Activated T-cell treated with anti-CD3 and anti-CD28 coated beads, Interleukin-2, amount 50 U/mL, for 48 hours (primary cell): Measurements from ENCODE around the gene SLC25A21.
"Not testable (repeated sequence)": the region's sequence is repeated elsewhere in the genome, so short reads cannot be mapped to it uniquely, and the experiment has no call there.

Source experiments
- DNase-seq, 2 experiments: peaks; one replicate each; pipeline ENCODE4 v3.0.0-alpha.2; 2020

The SLC25A21 gene

DNA sequence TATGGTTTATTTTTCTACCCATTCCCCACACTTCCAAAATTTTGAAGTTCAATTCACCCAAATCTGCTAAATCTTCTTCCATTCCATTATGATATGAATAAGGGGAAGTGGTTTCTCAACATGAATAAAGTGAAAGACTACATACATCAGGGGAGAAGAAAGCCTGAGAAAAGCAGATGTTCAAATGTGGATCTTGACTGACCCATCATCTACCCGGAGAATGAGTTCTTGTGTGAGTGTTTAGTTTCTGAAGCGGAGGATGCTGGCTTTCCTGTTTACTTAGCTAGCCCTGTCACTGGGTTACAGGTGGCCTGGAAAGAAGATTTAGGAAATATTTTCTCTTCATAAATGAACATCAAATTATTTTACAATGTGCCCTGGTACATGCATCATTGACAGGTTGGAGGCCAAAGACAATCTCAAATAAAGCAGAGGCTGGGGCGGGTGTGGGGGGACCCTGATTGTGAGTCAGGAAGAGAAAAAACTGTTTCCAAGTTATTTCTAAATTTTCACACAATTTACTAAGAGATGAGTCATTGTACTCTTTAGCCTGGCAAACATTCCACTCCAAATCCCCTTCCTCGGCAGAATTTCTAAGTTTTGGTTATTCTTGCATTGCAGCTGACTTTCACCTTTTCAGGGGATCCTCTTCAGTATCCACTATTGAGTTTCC lies 135.6 kb downstream of the SLC25A21 start:
- no peak for DNase-seq

DNA sequence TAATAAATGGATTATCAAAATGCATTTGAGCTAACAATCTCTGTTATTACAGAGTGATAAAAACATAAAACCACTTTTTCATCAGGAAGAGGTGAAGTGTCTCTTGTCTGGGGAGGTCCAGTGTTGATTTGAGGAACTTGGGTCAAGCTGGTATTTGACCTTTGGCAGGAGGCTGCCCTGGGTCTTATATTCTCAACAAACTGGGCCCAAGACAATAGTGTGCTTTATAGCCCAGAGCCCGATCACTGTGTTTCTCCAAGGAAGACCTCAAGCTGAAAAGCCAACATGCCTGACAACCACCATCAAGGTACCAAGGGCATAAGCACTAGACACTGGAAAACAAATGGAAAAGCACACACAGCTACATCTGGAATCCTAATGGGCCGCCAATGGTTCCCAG lies 137.0 kb downstream of the SLC25A21 start:
- DNase-seq, result no peak

DNA sequence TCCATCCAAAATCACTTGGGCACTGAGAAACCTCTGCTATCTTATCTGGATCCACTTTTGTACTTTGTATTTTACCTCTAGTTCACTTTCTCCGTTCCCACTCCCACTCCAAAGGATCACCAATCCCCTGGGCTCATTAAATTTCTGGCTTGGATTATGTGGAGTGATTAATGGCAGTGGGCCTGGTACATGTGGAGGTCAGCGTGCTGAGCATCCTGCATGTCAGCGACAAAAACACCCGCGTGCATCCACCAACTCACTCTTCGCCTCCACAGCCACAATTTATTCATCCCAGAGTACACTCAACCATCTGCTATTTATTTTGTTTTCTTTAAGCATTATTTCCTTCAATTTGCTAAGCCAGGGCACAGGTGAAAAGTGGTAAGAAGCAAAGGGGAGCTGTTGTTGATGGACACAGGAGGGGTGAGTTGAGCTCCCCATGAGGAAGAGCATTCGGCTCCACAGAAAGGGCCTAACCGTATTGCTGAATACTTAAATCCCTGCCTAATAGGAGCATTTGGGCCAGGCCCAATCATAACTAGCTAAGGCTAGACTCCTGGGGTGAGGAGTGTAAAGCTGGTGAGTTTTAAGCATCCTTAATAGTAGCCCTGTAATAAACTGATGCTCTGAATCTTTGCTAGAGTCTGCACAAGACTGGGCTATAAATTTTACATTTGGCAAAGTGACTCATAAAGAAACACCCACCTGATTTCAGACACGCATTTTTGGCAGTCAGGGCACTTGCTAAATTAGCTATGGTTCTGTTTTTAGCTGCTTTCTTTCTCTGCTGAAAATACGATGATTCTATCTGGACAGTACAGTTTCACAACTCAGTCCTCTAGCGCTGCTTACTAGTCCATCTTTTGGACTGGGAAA lies 137.8 kb downstream of the SLC25A21 start:
- DNase-seq, result no peak

DNA sequence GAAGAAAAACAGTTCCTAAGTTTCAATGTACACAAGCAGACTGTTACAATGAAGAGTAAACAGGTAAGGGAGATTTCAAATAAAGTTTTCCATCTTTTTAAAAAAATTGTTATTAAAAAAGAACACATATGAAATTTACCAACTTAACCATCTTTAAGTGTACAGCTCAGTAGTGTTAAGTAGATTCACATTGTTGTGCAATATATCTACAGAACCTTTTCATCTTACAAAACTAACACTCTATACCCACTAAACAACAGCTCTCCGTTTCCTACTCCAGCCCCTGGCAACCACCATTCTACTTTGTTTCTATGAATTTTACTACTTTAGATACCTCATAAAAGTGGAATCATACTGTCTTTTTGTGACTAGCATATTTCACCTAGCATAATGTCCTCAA lies 139.5 kb downstream of the SLC25A21 start:
- DNase-seq, result no peak

DNA sequence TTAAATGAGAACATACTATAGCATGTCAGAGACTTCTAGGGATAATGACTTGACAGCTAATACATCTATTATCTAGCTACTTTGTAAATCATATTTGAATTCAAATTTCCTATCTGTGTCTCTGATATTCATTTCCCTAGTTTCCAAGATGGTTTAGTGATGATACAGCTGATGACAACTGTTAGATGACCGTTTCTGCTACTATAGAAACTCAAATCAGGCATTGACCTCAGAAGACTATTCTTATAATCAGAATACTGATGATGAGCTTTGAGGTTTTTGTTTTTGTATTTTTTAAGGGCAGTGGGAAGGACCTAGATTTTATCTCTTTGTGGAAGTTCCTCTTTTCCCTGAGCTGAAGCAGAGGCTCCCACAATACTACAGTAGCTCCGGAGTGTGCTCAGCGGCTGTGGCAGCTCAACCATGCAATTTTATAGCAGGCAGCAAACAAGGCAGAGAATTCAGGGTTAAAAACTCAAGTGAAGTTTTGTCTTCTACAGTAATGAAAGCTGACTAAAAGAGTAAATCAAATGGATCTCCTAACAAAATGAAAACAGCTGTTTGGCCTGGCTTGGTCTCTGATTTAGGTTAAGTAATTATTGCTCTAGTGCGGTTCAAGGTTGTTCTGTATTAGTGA lies 145.1 kb downstream of the SLC25A21 start:
- no peak for DNase-seq

DNA sequence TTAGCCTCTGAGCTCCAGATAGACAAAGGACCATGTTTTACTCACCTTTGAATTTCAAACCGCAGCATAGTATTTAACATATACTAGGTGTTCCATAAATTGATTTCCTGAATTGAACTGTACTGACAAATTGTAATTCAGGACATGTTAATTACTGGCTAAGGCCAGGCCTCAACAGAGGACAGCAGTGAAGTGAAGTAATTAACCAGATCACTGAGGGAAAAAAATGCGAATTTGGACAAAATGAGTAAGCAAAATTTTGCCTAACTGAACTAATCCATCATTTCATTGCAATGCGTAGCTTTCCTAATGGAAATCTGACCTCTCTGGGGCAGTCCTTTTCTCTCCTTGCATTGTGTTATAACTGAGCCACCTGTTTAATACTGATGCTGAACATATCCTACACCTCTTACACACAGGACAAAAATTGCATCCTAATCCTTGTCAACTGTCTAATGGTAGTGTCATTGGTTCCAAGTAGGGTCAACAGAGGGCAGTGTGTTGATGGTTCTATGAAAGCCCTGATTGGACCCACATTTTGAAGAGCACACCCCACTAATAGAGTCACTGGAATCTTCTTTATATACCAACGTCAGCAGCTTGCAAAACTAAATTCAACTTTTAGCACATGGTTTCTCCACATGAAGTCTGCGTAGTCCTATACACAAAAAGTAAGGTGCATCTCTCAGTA lies 148.4 kb downstream of the SLC25A21 start:
- no peak for DNase-seq

DNA sequence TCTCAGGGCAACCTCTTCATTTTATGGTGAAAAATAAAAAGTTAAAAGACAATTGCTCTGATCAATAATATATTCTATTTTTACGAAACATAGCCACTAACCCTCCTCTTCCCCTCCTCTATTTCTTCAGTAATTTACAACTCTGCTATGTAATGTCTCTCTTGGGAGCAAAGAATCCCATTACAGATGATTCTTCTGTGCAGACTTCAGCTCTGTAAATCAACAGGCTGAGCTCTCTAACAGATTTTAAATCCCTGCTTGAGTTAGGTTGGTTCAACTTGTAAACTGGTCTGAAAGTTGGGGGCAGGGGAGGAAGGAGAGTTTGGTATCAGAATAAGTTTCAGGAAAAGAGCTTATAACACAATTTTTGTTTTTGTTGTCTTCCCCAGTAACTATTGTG lies 151.0 kb downstream of the SLC25A21 start:
- DNase-seq, result no peak

DNA sequence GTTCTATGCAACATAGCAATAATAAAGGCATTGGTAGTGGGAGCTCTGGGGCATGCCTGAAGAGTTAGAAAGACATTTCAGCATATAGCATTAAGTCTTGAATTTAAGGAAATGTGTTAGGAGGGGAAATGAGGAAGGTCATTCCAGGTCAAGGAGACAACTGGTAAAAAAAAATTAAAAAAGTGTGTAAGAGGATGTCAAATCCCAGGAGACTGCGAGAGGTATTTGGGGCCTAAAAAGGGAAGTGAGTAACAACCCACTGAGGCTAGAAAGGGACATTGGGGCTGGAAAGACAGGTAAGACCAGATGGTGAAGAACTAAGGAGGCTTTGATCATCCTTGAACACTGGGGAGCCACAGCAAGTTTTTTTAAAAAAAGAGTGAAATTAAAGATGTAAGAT lies 152.9 kb downstream of the SLC25A21 start:
- DNase-seq, result no peak

DNA sequence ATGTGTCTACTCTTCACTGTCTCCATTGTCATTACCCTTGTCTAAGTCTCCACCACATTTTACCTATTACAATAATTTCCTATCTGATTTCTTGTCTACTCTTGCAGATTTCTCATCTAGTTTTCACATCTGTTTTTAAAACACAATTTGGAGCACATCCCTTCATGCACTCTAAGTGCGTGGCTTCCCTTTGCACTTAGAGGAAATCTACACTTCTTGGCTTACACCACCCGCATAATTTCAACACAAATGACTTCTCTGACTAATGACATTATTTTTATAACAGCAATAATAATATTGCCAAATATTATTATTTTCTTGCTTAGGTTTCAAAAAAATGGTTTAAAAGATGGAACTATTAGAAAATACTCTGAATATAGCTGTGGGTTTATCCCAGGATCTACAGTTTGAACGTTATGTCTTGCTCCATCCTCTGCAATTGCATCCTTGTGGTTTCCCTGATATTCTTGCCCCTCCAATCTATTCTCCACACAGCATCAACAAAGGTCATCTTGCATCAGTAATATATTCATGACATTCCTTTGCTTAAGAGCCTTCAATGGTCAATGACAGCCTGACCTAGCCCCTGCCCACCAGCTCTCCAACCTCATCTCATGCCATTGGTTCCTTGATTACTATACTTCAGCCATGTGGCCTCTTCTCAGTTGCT lies 153.7 kb downstream of the SLC25A21 start:
- DNase-seq, result no peak

DNA sequence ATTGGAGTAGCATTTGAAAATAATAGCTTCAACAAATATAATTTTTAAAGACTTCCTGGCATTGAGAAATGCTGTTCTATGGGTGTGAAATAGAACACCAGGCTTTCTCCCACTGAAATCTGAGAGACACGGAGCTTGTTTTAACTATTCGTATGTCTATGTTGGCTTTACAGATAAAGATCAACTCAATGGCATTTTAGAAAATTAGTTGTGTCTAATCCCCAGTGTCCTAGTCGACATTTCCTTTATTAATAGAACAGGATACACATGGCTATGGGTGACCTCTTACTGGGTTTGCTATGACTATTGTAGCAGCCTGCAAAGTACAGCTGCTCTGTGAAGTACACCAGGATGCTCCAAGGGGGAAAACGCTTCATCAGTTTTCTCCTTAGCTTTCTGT lies 159.3 kb downstream of the SLC25A21 start:
- no peak for DNase-seq

DNA sequence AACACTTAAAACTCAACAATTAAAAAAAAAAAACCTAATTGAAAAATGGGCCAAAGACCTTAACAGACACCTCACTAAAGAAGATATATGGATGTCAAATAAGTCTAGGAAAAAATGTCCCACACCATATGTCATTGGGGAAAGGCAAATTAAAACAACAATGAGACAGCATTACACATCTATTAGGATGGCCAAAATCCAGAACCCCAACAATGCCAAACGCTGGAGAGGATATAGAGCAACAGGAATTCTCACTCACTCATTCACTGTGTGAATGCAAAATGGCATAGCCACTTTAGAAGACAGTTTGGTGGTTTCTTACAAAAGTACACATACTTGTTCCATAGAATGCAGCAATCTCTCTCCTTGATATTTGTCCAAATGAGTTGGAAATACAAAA lies 173.7 kb downstream of the SLC25A21 start:
- DNase-seq, result no peak

DNA sequence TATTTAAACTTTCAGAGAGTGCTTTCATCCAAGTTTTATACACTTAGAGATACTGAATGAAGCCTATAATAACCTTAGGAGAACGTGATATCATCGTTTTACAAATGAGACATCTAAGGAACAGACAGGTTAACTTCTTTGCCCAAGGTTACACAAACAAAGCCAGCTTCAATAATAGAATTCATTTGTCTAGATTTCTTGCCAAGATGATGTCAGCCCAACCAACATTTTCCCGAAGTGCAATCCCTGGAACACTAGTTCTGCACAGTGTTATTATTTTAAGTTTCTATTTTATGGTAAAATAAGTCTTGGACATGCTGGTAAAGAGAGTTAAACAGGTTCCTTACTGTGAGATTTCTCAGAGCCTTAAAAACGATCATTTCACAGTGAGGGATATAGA lies 174.6 kb downstream of the SLC25A21 start:
- no peak for DNase-seq

DNA sequence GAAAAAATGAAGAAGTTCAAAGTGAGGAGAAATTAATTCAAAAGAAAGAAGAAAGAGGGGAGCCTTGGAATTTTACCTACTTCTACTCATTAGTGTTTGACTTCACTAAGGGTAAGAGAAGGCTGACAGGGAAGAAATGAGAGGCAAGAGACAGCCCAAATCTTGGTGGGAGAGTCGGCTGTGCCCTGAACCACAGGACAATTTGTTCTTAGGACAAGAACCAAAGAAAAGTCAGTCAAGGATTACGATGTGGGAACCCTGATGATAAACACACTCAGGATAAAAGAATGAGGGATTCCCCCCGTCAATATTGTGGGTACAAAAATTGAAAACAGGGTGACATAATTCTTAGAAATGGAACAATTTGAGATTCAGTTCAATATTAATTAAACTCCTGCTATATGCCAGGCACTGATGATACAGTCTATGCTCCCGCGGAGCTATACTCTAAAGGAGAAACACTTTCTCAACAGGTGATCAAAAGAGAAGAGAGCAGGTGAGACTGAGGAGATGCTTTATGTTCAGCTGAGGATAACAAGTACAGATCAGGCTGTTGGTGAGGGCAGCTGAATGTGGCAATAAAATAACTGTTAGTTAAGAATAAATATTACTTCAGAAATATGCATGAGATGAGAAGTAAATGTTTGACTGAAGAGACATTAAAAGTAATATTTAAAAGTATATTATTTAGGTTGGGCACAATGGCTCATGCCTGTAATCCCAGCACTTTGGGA lies 175.4 kb downstream of the SLC25A21 start:
- DNase-seq, result no peak

DNA sequence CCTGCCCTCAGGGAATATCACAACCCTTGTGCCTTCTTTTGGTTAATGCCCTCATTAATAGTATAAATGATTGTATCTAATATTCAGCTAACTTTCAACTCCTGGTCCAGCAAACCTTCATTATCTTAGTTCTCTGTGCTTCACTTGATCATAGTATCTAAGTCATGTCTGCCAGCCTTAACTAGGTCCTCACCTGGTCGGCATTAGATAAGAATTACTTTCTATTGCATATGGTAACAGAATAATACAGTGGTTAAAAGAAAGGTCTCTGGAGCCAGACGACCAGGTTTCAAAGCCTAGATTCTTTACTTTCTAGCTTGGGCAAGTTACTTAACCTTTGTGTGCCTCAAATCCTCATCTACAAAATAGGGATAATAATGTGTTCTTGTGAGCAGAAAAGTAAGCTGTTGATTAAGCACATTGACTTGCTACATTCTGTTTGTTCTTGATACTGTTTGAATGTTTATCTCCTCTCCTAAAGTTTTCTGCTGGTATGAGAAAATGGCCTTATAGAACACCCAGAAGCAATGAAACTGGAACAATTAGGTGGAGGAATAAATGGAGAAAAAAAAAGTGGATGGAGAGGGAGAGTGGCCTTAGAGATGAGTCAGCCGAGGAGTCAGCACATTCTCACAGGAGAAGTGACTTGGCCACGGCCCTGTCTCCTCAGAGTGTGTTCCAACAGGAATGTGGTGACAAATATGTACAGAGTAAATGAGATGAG lies 176.1 kb downstream of the SLC25A21 start:
- DNase-seq, result no peak

DNA sequence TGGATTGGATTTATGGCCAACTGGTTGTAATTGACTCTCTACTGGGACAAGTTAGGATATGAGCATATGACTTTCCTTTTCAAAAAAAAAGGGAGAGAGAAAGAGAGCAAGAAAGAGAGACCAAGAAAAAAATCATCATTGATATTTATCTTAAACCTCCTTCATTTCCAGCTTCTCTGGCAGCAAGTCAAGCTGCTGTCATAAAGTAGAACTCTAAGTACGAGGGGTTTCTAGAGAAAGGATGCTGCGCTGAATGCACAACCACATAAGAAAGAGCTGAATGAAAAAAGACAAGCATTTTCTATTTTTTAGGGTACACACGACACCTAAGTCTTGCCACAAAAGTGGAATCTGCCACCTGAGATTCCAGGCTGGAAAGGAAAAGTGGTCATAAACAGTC lies 182.6 kb downstream of the SLC25A21 start:
- DNase-seq, result no peak

DNA sequence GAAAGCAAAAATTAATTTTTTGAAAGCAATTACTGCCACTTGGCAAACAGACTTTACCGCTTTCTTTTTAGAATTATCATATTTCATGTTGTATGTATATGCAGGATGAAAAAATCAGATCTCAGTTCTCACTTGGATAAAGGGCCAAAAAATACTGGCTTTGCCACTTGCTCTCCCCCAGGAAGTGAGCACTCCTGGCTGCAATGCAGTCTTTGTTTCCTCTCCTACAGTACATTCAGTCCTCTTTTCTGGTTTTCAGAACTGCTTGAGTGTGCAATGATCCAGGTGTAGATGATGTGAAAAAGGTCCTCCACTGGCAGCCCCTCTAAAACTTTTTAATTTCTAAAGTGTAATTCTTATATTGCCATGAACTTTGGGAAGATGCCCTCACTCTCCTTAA lies 183.4 kb downstream of the SLC25A21 start:
- no peak for DNase-seq

DNA sequence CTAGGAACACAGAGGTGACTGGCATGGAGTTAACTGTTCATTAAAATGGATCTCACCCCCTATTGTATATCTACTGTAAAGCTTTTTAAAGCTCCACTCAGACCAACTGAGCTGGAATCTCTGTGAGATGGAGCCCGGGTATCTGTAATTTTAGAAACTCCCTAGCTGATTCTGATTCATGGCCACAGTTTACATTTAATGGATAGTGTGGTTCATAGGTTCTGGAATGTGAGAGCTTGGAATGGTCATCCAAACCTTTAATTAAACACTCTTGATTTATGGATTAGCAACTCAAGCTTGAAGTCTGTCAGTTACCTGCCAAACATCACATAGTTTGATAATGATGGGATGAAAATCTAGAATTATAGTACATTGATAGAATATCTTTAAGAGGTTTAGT lies 183.8 kb downstream of the SLC25A21 start:
- DNase-seq, result no peak

DNA sequence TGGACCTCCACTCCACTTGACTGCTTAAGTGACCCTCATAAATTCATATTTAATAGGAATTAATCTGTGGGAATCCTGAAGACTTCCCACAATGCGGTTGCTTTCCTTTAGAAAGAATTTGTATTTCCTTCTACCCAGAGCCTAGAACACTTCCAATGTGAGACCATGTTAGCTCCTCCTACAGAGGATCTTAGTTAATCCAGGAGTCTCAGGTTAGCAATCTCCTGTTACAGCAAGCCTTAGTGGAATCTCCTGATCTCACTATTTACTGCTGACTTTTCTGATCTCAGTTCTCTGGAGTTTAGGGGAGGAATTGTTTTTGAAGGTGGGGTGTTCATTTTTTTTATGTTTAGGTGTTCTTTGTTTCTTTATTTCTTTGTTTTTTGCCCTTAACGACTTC lies 186.0 kb downstream of the SLC25A21 start:
- DNase-seq, result no peak

DNA sequence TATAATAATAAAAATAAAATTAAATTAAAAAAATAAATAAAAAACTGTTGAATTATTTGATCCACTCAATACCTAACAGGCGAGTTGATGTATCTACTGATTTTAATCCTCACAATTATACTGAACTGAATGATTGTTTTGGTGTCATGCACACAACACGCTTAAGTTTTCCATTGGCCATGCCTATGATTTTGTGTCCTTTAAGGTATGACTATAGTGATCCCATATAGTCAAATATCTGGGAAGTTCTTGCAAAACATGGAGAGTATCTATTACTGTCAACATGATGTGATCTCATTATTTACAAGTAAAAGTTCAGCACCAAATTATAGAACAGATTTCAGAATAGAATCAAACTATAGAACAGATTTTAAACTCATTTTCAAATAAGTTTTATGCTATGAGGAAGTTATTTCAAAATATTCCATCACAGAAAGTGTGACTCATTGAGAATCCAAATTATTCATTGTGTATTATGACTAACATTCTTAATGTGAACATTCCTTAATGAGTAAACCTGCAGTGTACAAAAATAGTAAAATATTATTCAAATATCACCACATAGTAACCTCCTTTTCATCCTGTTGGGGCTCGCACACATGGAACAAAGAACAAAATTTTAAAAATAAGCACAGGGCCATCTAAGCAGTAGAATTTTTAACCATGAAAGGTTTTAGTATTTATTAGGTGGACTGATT lies 190.4 kb downstream of the SLC25A21 start:
- no peak for DNase-seq

DNA sequence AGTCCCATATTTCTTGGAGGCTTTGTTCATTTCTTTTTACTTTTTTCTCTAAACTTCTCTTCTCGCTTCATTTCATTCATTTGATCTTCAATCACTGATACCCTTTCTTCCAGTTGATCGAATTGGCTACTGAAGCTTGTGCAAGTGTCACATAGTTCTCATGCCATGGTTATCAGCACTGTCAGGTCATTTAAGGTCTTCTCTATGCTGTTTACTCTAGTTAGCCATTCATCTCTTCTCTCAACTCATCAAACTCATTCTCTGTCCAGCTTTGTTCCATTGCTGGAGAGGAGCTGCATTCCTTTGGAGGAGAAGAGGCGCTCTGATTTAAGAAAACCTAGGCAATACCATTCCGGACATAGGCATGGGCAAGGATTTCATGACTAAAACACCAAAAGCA lies 192.0 kb downstream of the SLC25A21 start:
- DNase-seq, result not testable (repeated sequence)

DNA sequence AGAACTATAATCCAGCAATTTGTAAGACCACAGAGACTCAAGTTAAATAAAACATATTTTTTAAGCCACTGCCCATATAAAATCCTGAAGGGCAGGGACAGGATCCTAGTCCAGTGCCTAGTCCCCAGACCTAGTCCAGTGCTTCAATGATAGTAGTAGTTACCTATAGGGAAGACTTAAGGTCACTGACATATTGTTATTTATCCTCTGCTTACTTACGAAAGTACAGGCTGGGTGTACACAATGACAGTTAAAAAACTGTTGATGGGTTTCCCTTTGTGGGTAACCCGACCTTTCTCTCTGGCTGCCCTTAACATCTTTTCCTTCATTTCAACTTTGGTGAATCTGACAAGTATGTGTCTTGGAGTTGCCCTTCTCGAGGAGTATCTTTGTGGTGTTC lies 192.5 kb downstream of the SLC25A21 start:
- DNase-seq, result no peak
